Measurements from ENCODE around the gene ACVRL1. TPM values are rescaled to one million over a fixed set of nuclear protein-coding genes. Genes with fewer than 3 reads are reported as not detected.
A peak's percentile ranks its signal among the peaks of the same experiment; 100 is the strongest.

ACVRL1 gene
- total and polyA plus RNA-seq, 9 of the 15 experiments (the other 6 are each of a cell fraction or from before 2014, with no cell fraction given): 0.07 to 1.4 (median 0.30) TPM

DNA sequence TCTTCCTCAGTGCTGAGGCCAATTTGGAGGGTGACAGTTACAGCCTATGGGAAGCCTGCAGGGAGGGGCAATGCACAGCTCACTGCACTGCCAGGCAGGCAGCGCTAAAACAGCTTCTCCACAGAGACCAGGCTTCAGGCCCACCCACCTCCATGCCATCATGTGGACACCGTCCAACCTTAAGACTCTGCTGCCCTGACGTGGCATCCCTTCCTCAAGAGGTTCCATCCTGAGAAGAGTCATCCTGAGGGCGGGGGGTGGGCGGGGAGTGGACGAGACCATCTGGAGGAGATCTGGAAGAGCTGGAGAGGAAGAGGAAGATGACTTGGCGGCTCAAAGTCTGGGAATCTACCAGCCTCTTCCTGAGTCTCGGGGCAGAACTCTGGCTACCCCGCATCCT, 8.4 kb upstream of the ACVRL1 start:
- peaks cover 2 to 16% of the 10 kb centered on the region in 2 experiments; a peak in 4 of 5 replicates for H3K4me1 ChIP-seq (replicated peaks in 1 of 2; ENCODE audit: control insufficient read depth in 2 of 2, insufficient read depth in 2 of 2, low read length in 2 of 2)
- no peaks in the 10 kb centered on the region for H4K20me1 ChIP-seq (replicated peaks; ENCODE audit: control insufficient read depth, insufficient read depth, low read length)
- in situ Hi-C loops (cut with MboI): no loop called here
- WGBS (ENCODE audit: insufficient coverage, low coverage, missing lambda C conversion rate): 60% methylated on average over 4 of the region's 9 CpGs
- H3K27ac ChIP-seq (ENCODE audit: extremely low read depth, low read depth, low read length): no peak overlapping the region
- DNase-seq (ENCODE audit: extremely low read depth in 1 of 4, low spot score in 3 of 4) (no peak), FAIRE-seq (no peak), ATAC-seq (no peak)
- TF ChIP-seq PRDM10 (IDR thresholded peaks at IDR 0.05; ENCODE audit: partially characterized antibody) (peak; percentile 85), SNAPC5 (CRISPR knock-in tag; IDR thresholded peaks at IDR 0.05) (no peak)
- no peak overlapping the region for H2AFZ ChIP-seq (ENCODE audit: low read depth, low read length)
- H3K27me3 ChIP-seq (ENCODE audit: control insufficient read depth in 2 of 2, insufficient read depth in 2 of 2, low read length in 2 of 2): no peaks in the 10 kb centered on the region
- peak overlapping the region in 1 of 2 experiments; percentile 45; a peak in 1 of 4 replicates for H3K9ac ChIP-seq (ENCODE audit: insufficient read depth in 1 of 2, low read depth in 2 of 2, low read length in 2 of 2)
- POLR2A ChIA-PET: no interaction called here
- H3K4me3 ChIP-seq: no peak overlapping the region
- no peaks in the 10 kb centered on the region for H3K36me3 ChIP-seq (ENCODE audit: control insufficient read depth, insufficient read depth, low read length)
- intact Hi-C loops (cut with micrococcal nuclease): no loop called here
- no peaks in the 10 kb centered on the region for H3K79me2 ChIP-seq (ENCODE audit: control insufficient read depth, insufficient read depth, low read length)
- no peaks in the 10 kb centered on the region; the same call in 1 of the 2 replicates for H3K9me3 ChIP-seq (replicated peaks; ENCODE audit: control insufficient read depth, insufficient read depth, low read depth, low read length)
- CTCF ChIA-PET (ENCODE audit: low intra/inter-chr PET ratio): no interaction called here
- no peaks in the 10 kb centered on the region for H3K9me1 ChIP-seq (ENCODE audit: control insufficient read depth, insufficient read depth, low read length)
- no TSS peak for BruUV-seq (replicated peaks)
- H3K4me2 ChIP-seq (ENCODE audit: insufficient read depth, low read length): no peak overlapping the region
